Rectal smooth muscle tissue (tissue), 1 donor: Measurements from ENCODE around the gene PROX2.
A peak's percentile ranks its signal among the peaks of the same experiment; 100 is the strongest.

Source experiments
- H3K27ac ChIP-seq: one replicate; pipeline ENCODE4 v1.7.0; 2013; ENCODE audit warnings: low read depth, low read length, inconsistent platforms
- H3K27me3 ChIP-seq: one replicate; pipeline ENCODE4 v1.7.0; 2013; ENCODE audit warnings: low read length; ENCODE audit not compliant: control insufficient read depth, insufficient read depth
- H3K36me3 ChIP-seq: one replicate; pipeline ENCODE4 v1.7.0; 2013; ENCODE audit warnings: low read length; ENCODE audit not compliant: control insufficient read depth, insufficient read depth
- H3K4me1 ChIP-seq: one replicate; pipeline ENCODE4 v1.7.0; 2013; ENCODE audit warnings: low read length; ENCODE audit not compliant: control insufficient read depth, insufficient read depth
- H3K4me3 ChIP-seq: one replicate; pipeline ENCODE4 v1.7.0; 2013; ENCODE audit warnings: low read length
- H3K9ac ChIP-seq: one replicate; pipeline ENCODE4 v1.7.0; 2013; ENCODE audit warnings: low read length

Gene PROX2

DNA sequence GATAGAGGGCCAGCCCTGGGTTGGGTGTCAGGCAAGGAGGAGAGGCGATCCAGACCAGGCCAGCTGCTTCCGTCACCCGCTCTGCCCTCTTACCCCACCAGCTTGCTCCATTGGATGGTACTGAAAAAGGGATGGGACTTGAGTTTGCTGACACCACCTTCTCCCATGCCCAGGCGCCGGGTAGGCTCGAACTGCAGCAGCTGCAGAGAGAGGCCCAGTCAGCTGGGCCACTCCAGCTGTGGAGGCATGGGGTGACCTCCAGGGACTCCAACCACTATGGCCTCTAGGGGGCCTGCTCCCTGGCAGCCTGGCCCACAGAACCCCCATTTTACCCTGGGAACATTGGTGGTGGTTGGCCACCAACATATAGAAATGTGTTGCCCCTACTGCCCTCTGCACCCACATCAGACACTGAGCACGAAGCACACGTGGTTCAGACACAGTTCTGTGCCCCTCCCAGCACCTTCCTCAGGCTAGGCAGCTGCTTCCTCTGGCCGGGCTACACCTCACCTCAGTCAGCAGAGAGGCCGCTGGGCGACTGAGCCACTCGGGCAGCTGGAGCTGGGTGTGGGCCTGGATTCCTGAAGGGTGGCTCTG is 31.1 kb upstream of the PROX2 start:
- Histone ChIP-seq H3K4me3 (no peak overlapping the region), H3K36me3 (peaks cover 9% of the 10 kb centered on the region), H3K27me3 (no peaks in the 10 kb centered on the region), H3K9ac (no peak overlapping the region), H3K4me1 (no peaks in the 10 kb centered on the region), H3K27ac (no peak overlapping the region)

DNA sequence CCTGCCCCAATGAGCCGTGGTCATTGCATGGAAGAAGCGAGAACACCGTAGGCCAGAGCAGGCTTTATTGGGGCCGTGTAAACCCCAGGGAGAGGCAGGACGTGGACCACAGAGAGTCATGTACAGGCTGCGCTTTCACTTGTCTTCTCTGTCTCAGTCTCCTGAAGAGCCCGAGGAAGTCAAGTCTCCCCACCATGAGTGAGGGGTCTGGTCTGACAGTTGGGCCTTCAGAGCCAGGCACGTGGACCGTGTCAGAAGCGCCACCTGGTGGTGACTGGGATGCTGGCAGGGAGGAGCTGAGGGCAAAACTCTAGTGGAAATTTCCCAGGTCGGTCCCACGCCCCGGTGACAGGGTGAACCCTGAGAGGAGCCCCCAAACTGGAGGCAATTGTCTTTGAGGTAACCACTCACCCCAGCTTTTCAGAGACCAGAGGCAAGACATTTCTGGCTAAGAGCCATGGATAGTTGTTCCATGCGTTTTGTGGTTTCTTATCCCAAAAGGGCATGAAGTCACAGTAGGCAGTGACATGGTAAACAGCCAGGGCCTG is 29.7 kb upstream of the PROX2 start:
- H3K27me3 ChIP-seq = no peaks in the 10 kb centered on the region
- no peaks in the 10 kb centered on the region for H3K4me1 ChIP-seq
- no peak overlapping the region for H3K4me3 ChIP-seq
- H3K36me3 ChIP-seq = peaks cover 21% of the 10 kb centered on the region
- H3K27ac ChIP-seq = peak overlapping the region; percentile 48
- no peak overlapping the region for H3K9ac ChIP-seq

DNA sequence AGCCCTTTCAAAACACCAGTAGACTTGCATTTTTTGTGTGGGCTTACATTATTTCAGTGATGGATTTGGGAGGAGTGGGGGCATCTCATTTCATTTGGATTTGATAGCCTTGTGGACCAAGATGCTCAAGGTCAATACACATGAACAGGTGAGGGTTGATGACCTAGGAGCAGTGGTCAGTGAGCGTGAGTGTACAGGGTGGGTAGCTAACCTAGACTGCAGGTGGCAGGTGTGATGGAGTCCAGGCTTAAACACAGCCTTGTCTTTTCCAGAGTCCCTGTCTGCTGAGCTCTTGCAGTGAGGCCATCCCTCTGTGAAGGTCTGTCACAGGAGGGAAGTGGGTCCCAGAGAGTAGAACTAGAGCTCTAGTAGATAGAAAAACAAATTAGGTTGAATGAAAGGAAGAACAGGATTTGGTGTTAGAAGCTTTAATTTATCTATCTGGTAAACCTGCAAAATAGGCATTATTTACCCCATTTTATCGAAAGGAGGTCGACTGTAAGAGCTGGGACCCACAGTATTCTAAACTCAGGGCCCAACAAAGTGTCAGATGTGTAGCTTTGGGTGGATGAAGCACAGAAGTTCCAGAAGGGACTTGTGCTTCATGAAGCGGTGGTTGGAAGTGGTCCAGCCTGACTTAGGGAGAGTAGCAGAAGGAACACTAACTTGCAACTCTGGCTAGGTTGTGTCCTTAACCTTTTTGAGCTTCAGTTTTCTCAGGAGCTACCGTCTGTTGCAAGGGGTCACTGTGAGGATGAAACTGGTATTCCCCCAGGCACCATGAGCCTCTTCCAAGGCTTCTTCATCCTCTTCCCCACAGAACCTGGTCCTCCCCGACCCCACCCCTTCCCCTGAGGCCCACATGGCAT is 28.9 kb upstream of the PROX2 start:
- H3K4me3 ChIP-seq = no peak overlapping the region
- H3K9ac ChIP-seq = no peak overlapping the region
- no peak overlapping the region for H3K27ac ChIP-seq
- no peaks in the 10 kb centered on the region for H3K27me3 ChIP-seq
- H3K36me3 ChIP-seq = peaks cover 29% of the 10 kb centered on the region
- no peaks in the 10 kb centered on the region for H3K4me1 ChIP-seq

DNA sequence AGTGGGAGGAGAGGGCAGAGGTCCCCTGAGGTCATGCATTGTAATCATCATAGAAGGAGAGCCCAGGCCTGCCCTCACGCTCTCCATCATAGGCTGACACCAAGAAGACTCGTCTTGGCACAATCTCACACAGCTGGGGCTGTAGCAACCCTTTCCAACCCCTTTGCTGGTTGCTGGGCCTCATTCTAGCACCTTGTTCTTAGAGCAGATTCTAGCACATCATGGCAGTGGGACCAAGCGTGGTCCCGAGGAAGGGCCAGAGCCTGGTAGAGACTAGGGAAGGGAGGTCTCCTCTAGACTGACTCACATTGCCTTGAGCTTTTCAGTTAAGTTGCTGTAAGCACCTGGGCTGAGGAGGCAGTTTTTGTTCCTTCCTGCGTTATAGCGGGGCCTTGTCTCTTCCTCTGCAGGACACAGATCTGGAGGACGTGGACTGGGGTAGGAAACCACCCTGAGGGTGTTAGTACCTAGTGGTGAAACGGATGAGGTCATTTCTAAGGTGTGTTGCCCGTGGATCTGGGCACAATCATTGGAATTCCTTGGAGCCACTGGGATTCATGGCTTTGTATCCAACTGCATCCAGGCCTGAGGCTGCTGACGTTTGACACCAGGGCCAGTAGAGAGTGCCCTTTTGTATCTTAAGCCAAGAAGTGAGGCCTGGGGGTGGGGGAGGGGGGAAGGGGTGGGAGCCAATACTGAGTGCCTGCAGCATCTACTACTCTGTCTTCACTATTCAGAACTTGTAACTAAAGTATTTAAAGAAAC is 27.2 kb upstream of the PROX2 start:
- no peak overlapping the region for H3K4me3 ChIP-seq
- peaks cover 46% of the 10 kb centered on the region for H3K36me3 ChIP-seq
- no peak overlapping the region for H3K9ac ChIP-seq
- no peaks in the 10 kb centered on the region for H3K4me1 ChIP-seq
- no peaks in the 10 kb centered on the region for H3K27me3 ChIP-seq
- H3K27ac ChIP-seq = no peak overlapping the region

- no peak overlapping the region for H3K4me3 ChIP-seq
- no peak overlapping the region for H3K27ac ChIP-seq
- no peaks in the 10 kb centered on the region for H3K4me1 ChIP-seq
- H3K36me3 ChIP-seq = peaks cover 68% of the 10 kb centered on the region
- no peaks in the 10 kb centered on the region for H3K27me3 ChIP-seq
- no peak overlapping the region for H3K9ac ChIP-seq
Observed at GRCh38 chr14:74898694-74899093, 22.7 kb upstream of the PROX2 start.

DNA sequence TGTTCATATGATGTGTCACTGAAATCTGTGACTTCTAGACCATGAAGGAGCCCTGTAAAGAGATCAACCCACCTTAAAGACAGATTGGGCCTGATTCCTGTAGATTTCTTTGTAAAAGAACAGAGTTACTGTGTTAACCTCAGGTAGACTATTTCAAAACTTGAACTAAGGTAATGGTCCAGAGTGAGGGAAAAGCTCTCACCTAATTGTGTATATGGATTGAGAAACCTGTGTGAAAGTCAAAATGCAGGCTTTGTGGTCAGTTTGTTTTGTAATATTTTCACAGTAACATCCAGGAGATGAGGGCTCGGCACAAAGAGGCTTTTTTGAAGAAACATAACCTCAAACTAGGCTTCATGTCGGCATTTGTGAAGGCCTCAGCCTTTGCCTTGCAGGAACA is 22.1 kb upstream of the PROX2 start:
- no peaks in the 10 kb centered on the region for H3K4me1 ChIP-seq
- no peak overlapping the region for H3K9ac ChIP-seq
- no peaks in the 10 kb centered on the region for H3K27me3 ChIP-seq
- peaks cover 71% of the 10 kb centered on the region for H3K36me3 ChIP-seq
- H3K27ac ChIP-seq = no peak overlapping the region
- H3K4me3 ChIP-seq = no peak overlapping the region

GRCh38 chr14:74897642-74898041 is 21.7 kb upstream of the PROX2 start:
- peaks cover 70% of the 10 kb centered on the region for H3K36me3 ChIP-seq
- H3K4me1 ChIP-seq = no peaks in the 10 kb centered on the region
- no peak overlapping the region for H3K9ac ChIP-seq
- H3K27ac ChIP-seq = no peak overlapping the region
- no peaks in the 10 kb centered on the region for H3K27me3 ChIP-seq
- H3K4me3 ChIP-seq = no peak overlapping the region

DNA sequence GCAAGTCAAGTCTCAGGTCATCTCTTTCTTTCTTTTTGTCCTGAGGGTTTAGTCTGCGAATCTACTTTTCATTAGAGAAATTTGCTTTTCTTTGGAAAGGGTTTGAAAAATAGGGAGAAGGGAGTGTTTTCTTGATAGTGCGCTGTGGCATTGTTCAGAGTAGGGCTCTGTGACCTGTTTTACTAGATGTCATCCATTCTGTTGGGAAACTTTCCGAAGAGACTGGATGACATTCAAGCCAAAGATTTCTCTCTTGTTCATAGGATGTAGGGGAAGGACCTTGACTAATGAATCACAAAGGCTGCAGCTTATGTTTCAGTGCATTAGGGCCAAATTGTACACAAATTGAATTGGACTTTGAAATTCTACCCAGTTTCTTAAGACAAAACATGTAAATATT is 20.5 kb upstream of the PROX2 start:
- no peak overlapping the region for H3K27ac ChIP-seq
- H3K36me3 ChIP-seq = peaks cover 73% of the 10 kb centered on the region
- no peak overlapping the region for H3K4me3 ChIP-seq
- H3K9ac ChIP-seq = no peak overlapping the region
- no peaks in the 10 kb centered on the region for H3K4me1 ChIP-seq
- no peaks in the 10 kb centered on the region for H3K27me3 ChIP-seq

DNA sequence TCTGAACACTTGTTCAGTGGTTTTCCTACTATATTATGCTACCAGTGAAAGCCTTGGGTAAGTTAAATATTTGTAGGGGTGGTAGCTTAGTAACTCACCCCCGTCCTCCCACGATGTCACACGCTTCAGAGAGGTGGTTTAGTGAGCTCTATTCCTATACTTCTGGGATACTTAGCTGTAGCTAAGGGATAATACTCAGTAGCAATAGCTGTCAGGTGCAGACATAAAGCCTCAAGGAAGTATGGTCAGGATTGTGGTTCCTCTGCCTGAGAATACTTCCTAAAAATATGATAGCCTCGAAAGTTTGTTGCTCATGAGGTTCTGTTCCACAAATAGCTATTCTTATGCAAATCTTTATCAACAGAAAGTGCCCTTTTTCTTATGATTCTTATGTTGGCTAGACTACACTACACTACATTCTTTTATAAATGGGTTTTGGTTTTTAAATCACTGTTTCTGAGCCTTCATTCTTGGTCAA is 17.7 kb upstream of the PROX2 start:
- no peak overlapping the region for H3K4me3 ChIP-seq
- peaks cover 51% of the 10 kb centered on the region for H3K36me3 ChIP-seq
- H3K9ac ChIP-seq = no peak overlapping the region
- H3K27me3 ChIP-seq = no peaks in the 10 kb centered on the region
- H3K27ac ChIP-seq = no peak overlapping the region
- no peaks in the 10 kb centered on the region for H3K4me1 ChIP-seq

DNA sequence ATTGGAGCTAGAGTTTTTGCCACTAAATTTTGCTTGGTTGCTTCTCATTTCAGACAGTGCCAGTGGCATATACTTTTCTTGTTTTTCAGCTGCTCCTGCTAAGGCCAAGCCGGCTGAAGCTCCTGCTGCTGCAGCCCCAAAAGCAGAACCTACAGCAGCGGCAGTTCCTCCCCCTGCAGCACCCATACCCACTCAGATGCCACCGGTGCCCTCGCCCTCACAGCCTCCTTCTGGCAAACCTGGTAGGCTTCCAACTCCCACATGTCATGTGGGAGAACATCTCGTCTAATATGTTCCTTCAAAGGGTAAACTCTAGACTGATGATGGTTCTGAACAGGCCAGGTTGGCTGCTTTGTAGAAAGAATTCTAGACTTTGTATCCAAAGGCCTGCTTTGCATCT is 16.8 kb upstream of the PROX2 start:
- Histone ChIP-seq H3K4me1 (no peaks in the 10 kb centered on the region), H3K4me3 (no peak overlapping the region), H3K27ac (no peak overlapping the region), H3K27me3 (no peaks in the 10 kb centered on the region), H3K9ac (no peak overlapping the region), H3K36me3 (peaks cover 43% of the 10 kb centered on the region)

GRCh38 chr14:74891870-74892269 is 15.9 kb upstream of the PROX2 start:
- H3K27ac ChIP-seq = no peak overlapping the region
- H3K9ac ChIP-seq = no peak overlapping the region
- H3K27me3 ChIP-seq = no peaks in the 10 kb centered on the region
- H3K36me3 ChIP-seq = peaks cover 35% of the 10 kb centered on the region
- no peak overlapping the region for H3K4me3 ChIP-seq
- H3K4me1 ChIP-seq = no peaks in the 10 kb centered on the region

DNA sequence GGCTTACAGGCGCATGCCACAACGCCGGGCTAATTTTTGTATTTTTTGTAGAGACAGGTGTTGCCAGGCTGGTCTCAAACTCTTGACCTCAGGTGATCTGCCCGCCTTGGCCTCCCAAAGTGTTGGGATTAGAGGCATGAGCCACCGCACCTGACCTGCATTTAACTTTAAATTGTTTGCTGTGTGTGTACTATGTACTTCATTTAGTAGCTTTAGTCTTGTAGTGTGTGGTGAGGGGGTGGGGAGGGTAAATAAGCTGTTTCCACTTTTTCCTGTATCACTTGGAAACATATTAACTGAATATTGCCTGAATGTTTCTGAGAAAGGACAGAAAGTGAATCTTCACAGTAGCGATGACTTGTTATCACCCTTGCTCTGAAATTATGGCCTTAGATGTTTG is 14.3 kb upstream of the PROX2 start:
- H3K36me3 ChIP-seq = peaks cover 36% of the 10 kb centered on the region
- H3K27me3 ChIP-seq = no peaks in the 10 kb centered on the region
- no peak overlapping the region for H3K4me3 ChIP-seq
- no peak overlapping the region for H3K9ac ChIP-seq
- H3K4me1 ChIP-seq = no peaks in the 10 kb centered on the region
- H3K27ac ChIP-seq = no peak overlapping the region
